Measurements from ENCODE around the gene HSD11B2. TPM values are rescaled to one million over a fixed set of nuclear protein-coding genes. Genes with fewer than 3 reads are reported as not detected.

HSD11B2 gene
- total and polyA plus RNA-seq, 2 donors (not counting 1 experiment from before 2014, with no cell fraction given) = 0.15 TPM; not detected in 1

- no peak overlapping the region for H3K27ac ChIP-seq (ENCODE audit: insufficient read depth, low read length)
- H2AFZ ChIP-seq (ENCODE audit: low read length) = no peak overlapping the region
- H3K9ac ChIP-seq (ENCODE audit: insufficient read depth, low read length) = no peak overlapping the region
- H3K4me1 ChIP-seq (ENCODE audit: control insufficient read depth, extremely low read depth, insufficient read depth, low read length) = peaks cover 2% of the 10 kb centered on the region
- no peaks in the 10 kb centered on the region for H3K9me3 ChIP-seq (ENCODE audit: control insufficient read depth, insufficient read depth, low read depth, low read length)
- no peaks in the 10 kb centered on the region for H3K36me3 ChIP-seq (ENCODE audit: control insufficient read depth, insufficient read depth, low read length)
- no peak overlapping the region for H3K4me3 ChIP-seq (replicated peaks in 1 of 4; ENCODE audit: control extremely low read depth in 1 of 4, insufficient read depth in 1 of 4, low read depth in 3 of 4, low read length in 4 of 4)
- no peak for DNase-seq (ENCODE audit: low read depth in 2 of 2)
- H4K20me1 ChIP-seq (ENCODE audit: control insufficient read depth, extremely low read depth, insufficient read depth, low read length) = no peaks in the 10 kb centered on the region
- TF ChIP-seq EZH2 (IDR thresholded peaks at IDR 0.05; ENCODE audit: low read length, missing control alignments) = no peak
- TF ChIP-seq CTCF (conservative IDR thresholded peaks at IDR 0.05 in 1 of 2, IDR thresholded peaks at IDR 0.05 in 1 of 2; ENCODE audit: low read depth in 1 of 2, low read length in 2 of 2) = no peak
- no peaks in the 10 kb centered on the region for H3K79me2 ChIP-seq (ENCODE audit: control insufficient read depth, insufficient read depth, low read length)
- no peak overlapping the region for H3K4me2 ChIP-seq (ENCODE audit: extremely low read depth, insufficient read depth, low read length)
- H3K27me3 ChIP-seq (ENCODE audit: control insufficient read depth, insufficient read depth, low read length) = peaks cover 4% of the 10 kb centered on the region
These were observed 11.0 kb upstream of the HSD11B2 start for GRCh38 chr16:67419931-67420330.

GRCh38 chr16:67421030-67421429, 9.9 kb upstream of the HSD11B2 start:
- Histone ChIP-seq H3K4me3 (replicated peaks in 1 of 4; ENCODE audit: control extremely low read depth in 1 of 4, insufficient read depth in 1 of 4, low read depth in 3 of 4, low read length in 4 of 4) (no peak overlapping the region), H2AFZ (ENCODE audit: low read length) (no peak overlapping the region), H3K27ac (ENCODE audit: insufficient read depth, low read length) (no peak overlapping the region), H3K27me3 (ENCODE audit: control insufficient read depth, insufficient read depth, low read length) (peaks cover 11% of the 10 kb centered on the region), H3K36me3 (ENCODE audit: control insufficient read depth, insufficient read depth, low read length) (no peaks in the 10 kb centered on the region), H4K20me1 (ENCODE audit: control insufficient read depth, extremely low read depth, insufficient read depth, low read length) (no peaks in the 10 kb centered on the region), H3K9me3 (ENCODE audit: control insufficient read depth, insufficient read depth, low read depth, low read length) (no peaks in the 10 kb centered on the region), H3K4me1 (ENCODE audit: control insufficient read depth, extremely low read depth, insufficient read depth, low read length) (peaks cover 2% of the 10 kb centered on the region), H3K9ac (ENCODE audit: insufficient read depth, low read length) (no peak overlapping the region), H3K79me2 (ENCODE audit: control insufficient read depth, insufficient read depth, low read length) (no peaks in the 10 kb centered on the region), H3K4me2 (ENCODE audit: extremely low read depth, insufficient read depth, low read length) (no peak overlapping the region)
- no peak for TF ChIP-seq CTCF (conservative IDR thresholded peaks at IDR 0.05 in 1 of 2, IDR thresholded peaks at IDR 0.05 in 1 of 2; ENCODE audit: low read depth in 1 of 2, low read length in 2 of 2)
- no peak for TF ChIP-seq EZH2 (IDR thresholded peaks at IDR 0.05; ENCODE audit: low read length, missing control alignments)
- no peak for DNase-seq (ENCODE audit: low read depth in 2 of 2)

- Histone ChIP-seq H3K9me3 (ENCODE audit: control insufficient read depth, insufficient read depth, low read depth, low read length) (no peaks in the 10 kb centered on the region), H3K27me3 (ENCODE audit: control insufficient read depth, insufficient read depth, low read length) (peaks cover 11% of the 10 kb centered on the region), H4K20me1 (ENCODE audit: control insufficient read depth, extremely low read depth, insufficient read depth, low read length) (no peaks in the 10 kb centered on the region), H3K9ac (ENCODE audit: insufficient read depth, low read length) (no peak overlapping the region), H2AFZ (ENCODE audit: low read length) (no peak overlapping the region), H3K79me2 (ENCODE audit: control insufficient read depth, insufficient read depth, low read length) (no peaks in the 10 kb centered on the region), H3K27ac (ENCODE audit: insufficient read depth, low read length) (no peak overlapping the region), H3K4me2 (ENCODE audit: extremely low read depth, insufficient read depth, low read length) (no peak overlapping the region), H3K4me3 (replicated peaks in 1 of 4; ENCODE audit: control extremely low read depth in 1 of 4, insufficient read depth in 1 of 4, low read depth in 3 of 4, low read length in 4 of 4) (no peak overlapping the region), H3K36me3 (ENCODE audit: control insufficient read depth, insufficient read depth, low read length) (no peaks in the 10 kb centered on the region), H3K4me1 (ENCODE audit: control insufficient read depth, extremely low read depth, insufficient read depth, low read length) (no peaks in the 10 kb centered on the region)
- no peak for TF ChIP-seq EZH2 (IDR thresholded peaks at IDR 0.05; ENCODE audit: low read length, missing control alignments)
- no peak for TF ChIP-seq CTCF (conservative IDR thresholded peaks at IDR 0.05 in 1 of 2, IDR thresholded peaks at IDR 0.05 in 1 of 2; ENCODE audit: low read depth in 1 of 2, low read length in 2 of 2)
- no peak for DNase-seq (ENCODE audit: low read depth in 2 of 2)
These were observed 7.9 kb upstream of the HSD11B2 start for GRCh38 chr16:67423015-67423414.

Measured in fibroblast of lung (primary cell).